Neural cell (in vitro differentiated cells): Measurements from ENCODE around the gene HDGFL2.

Experiments used
- CTCF ChIP-seq: fragments of 450-650 bp; IDR thresholded peaks from 2 replicates; pipeline ENCODE4 v1.5.1; 2014; ENCODE audit warnings: antibody characterized with exemption, mild to moderate bottlenecking, moderate library complexity; ENCODE audit not compliant: poor library complexity, severe bottlenecking
- EZH2 ChIP-seq: fragments of 200-600, 300-800 bp; shearing (Covaris generic), sonication (generic); IDR thresholded peaks from 2 replicates; pipeline ENCODE4 v1.6.1; 2014; ENCODE audit warnings: antibody characterized with exemption, low read length, borderline replicate concordance, mild to moderate bottlenecking; ENCODE audit not compliant: insufficient read depth, poor library complexity, severe bottlenecking
- MXI1 ChIP-seq: fragments of 450-650 bp; conservative IDR thresholded peaks from 2 replicates; pipeline ENCODE4 v1.6.1; 2014; ENCODE audit warnings: antibody characterized with exemption, mild to moderate bottlenecking; ENCODE audit not compliant: poor library complexity, severe bottlenecking
- POLR2AphosphoS5 ChIP-seq: IDR thresholded peaks from 2 replicates; pipeline ENCODE4 v1.6.1; 2012
- RAD21 ChIP-seq: fragments of 450-650 bp; conservative IDR thresholded peaks from 2 replicates; pipeline ENCODE4 v1.6.1; 2014; ENCODE audit warnings: antibody characterized with exemption, mild to moderate bottlenecking, moderate library complexity

GRCh38 chr19:4550018-4550417 is 77.9 kb downstream of the HDGFL2 start:
- TF ChIP-seq CTCF (no peak), POLR2AphosphoS5 (no peak), RAD21 (no peak), EZH2 (no peak), MXI1 (no peak)
